ENCODE measurements around the gene RAB23.

RAB23 gene

GRCh38 chr6:57221936-57222742 is at the start of gene RAB23:
Gene RAB23, minus strand, starts transcription at chr6:57222307. Its CDS starts 11,927 bp downstream, at chr6:57210380.
- peak; percentile 45 for DNase-seq (ENCODE audit: low read depth)

- DNase-seq (ENCODE audit: low read depth): no peak
Observed at GRCh38 chr6:57268294-57268640, 46.2 kb upstream of the RAB23 start.

- DNase-seq (ENCODE audit: low read depth): peak; percentile 8
Observed at GRCh38 chr6:57267586-57268293, 45.6 kb upstream of the RAB23 start.

GRCh38 chr6:57265755-57266221 is 43.7 kb upstream of the RAB23 start:
- no peak for DNase-seq (ENCODE audit: low read depth)

GRCh38 chr6:57263739-57264138 is 41.6 kb upstream of the RAB23 start:
- no peak for DNase-seq (ENCODE audit: low read depth)

GRCh38 chr6:57262901-57263694 is 41.0 kb upstream of the RAB23 start:
- DNase-seq (ENCODE audit: low read depth): no peak

GRCh38 chr6:57262488-57262887 is 40.4 kb upstream of the RAB23 start:
- no peak for DNase-seq (ENCODE audit: low read depth)

GRCh38 chr6:57261926-57262325 is 39.8 kb upstream of the RAB23 start:
- no peak for DNase-seq (ENCODE audit: low read depth)

- no peak for DNase-seq (ENCODE audit: low read depth)
Observed at GRCh38 chr6:57259064-57259463, 37.0 kb upstream of the RAB23 start.

- DNase-seq (ENCODE audit: low read depth): no peak
Observed at GRCh38 chr6:57257911-57258541, 35.9 kb upstream of the RAB23 start.

GRCh38 chr6:57256541-57256940 is 34.4 kb upstream of the RAB23 start:
- DNase-seq (ENCODE audit: low read depth): no peak

- DNase-seq (ENCODE audit: low read depth): no peak
Observed at GRCh38 chr6:57255451-57256169, 33.5 kb upstream of the RAB23 start.

GRCh38 chr6:57254055-57254717 is 32.1 kb upstream of the RAB23 start:
- no peak for DNase-seq (ENCODE audit: low read depth)

GRCh38 chr6:57252975-57253374 is 30.9 kb upstream of the RAB23 start:
- no peak for DNase-seq (ENCODE audit: low read depth)

- no peak for DNase-seq (ENCODE audit: low read depth)
Observed at GRCh38 chr6:57252137-57252536, 30.0 kb upstream of the RAB23 start.

GRCh38 chr6:57250348-57250747 is 28.2 kb upstream of the RAB23 start:
- no peak for DNase-seq (ENCODE audit: low read depth)

- peak; percentile 25 for DNase-seq (ENCODE audit: low read depth)
Observed at GRCh38 chr6:57248311-57248895, 26.3 kb upstream of the RAB23 start.

GRCh38 chr6:57247603-57248002 is 25.5 kb upstream of the RAB23 start:
- DNase-seq (ENCODE audit: low read depth): no peak

- DNase-seq (ENCODE audit: low read depth): no peak
Observed at GRCh38 chr6:57246307-57246706, 24.2 kb upstream of the RAB23 start.

- no peak for DNase-seq (ENCODE audit: low read depth)
Observed at GRCh38 chr6:57243954-57244353, 21.8 kb upstream of the RAB23 start.

Measured in CMK (cell line).